Suprapubic skin (tissue), 4 donors: ENCODE data around the gene ZNF587. TPM values are rescaled to one million over a fixed set of nuclear protein-coding genes. Genes with fewer than 3 reads are reported as not detected.
"Not testable (repeated sequence)": the region's sequence is repeated elsewhere in the genome, so short reads cannot be mapped to it uniquely, and the experiment has no call there.

Experiments
- DNase-seq, 2 donors: peaks; one replicate each; pipeline ENCODE4 v3.0.0-alpha.2; 2019; ENCODE audit warnings: low spot score in 2 of 2
- H3K27ac ChIP-seq: fragments of 200-600 bp; sonication (generic); one replicate; pipeline ENCODE4 v1.5.1; 2019
- H3K27me3 ChIP-seq: fragments of 200-600 bp; sonication (generic); one replicate; pipeline ENCODE4 v1.5.1; 2019
- H3K36me3 ChIP-seq: fragments of 200-600 bp; sonication (generic); one replicate; pipeline ENCODE4 v1.5.1; 2019
- H3K4me1 ChIP-seq: fragments of 200-600 bp; sonication (generic); one replicate; pipeline ENCODE4 v1.5.1; 2019
- H3K4me3 ChIP-seq: fragments of 200-600 bp; sonication (generic); one replicate; pipeline ENCODE4 v1.5.1; 2019; ENCODE audit warnings: mild to moderate bottlenecking
- H3K9me3 ChIP-seq: fragments of 200-600 bp; sonication (generic); one replicate; pipeline ENCODE4 v1.5.1; 2019
- EP300 ChIP-seq: sonication (generic); formaldehyde crosslinking; IDR thresholded peaks from one replicate; pipeline ENCODE4 v1.6.1; 2017; ENCODE audit warnings: antibody characterized with exemption
- POLR2A ChIP-seq, 2 donors: fragments of 450-650 bp; IDR thresholded peaks; one replicate each; pipeline ENCODE4 v1.6.1; 2017; ENCODE audit warnings: antibody characterized with exemption in 2 of 2, mild to moderate bottlenecking in 2 of 2, moderate library complexity in 2 of 2
- POLR2AphosphoS5 ChIP-seq, 3 donors: sonication (generic); formaldehyde crosslinking; IDR thresholded peaks; one replicate each; pipeline ENCODE4 v1.6.1; 2017; ENCODE audit warnings: antibody characterized with exemption in 3 of 3
- WGBS: methylation state at CpG from one replicate; pipeline ENCODE4 v1.1.5; 2018; 5-methylcytosine and 5-hydroxymethylcytosine counted together
- total RNA-seq, 4 donors: library from RNA; depleted of rRNA; stranded (reverse); fragments of >200 nt; gene quantifications; one replicate each; pipeline ENCODE4 v1.1.0, GENCODE V29; 2016
- TF ChIP-seq, protein P1 (sequence below), 2 donors: fragments of 200-600 bp in 1 of 2; fragments of 450-650 bp in 1 of 2; sonication (generic) in 1 of 2; IDR thresholded peaks; one replicate each; pipeline ENCODE4 v1.5.1; 2016 to 2019; ENCODE audit warnings: antibody characterized with exemption in 2 of 2, mild to moderate bottlenecking in 1 of 2, moderate library complexity in 1 of 2

The ZNF587 gene
- total RNA-seq, 4 donors from 2014 or later: 16.4 to 43.2 (median 20.0) TPM

- H3K9me3 ChIP-seq: no peaks in the 10 kb centered on the region
- TF ChIP-seq, protein P1, sequence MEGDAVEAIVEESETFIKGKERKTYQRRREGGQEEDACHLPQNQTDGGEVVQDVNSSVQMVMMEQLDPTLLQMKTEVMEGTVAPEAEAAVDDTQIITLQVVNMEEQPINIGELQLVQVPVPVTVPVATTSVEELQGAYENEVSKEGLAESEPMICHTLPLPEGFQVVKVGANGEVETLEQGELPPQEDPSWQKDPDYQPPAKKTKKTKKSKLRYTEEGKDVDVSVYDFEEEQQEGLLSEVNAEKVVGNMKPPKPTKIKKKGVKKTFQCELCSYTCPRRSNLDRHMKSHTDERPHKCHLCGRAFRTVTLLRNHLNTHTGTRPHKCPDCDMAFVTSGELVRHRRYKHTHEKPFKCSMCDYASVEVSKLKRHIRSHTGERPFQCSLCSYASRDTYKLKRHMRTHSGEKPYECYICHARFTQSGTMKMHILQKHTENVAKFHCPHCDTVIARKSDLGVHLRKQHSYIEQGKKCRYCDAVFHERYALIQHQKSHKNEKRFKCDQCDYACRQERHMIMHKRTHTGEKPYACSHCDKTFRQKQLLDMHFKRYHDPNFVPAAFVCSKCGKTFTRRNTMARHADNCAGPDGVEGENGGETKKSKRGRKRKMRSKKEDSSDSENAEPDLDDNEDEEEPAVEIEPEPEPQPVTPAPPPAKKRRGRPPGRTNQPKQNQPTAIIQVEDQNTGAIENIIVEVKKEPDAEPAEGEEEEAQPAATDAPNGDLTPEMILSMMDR (IDR thresholded peaks at IDR 0.05): peak in 1 of 2 donors; percentile 23
- peak in 1 of 3 donors; percentile 46 for TF ChIP-seq POLR2AphosphoS5 (IDR thresholded peaks at IDR 0.05)
- TF ChIP-seq EP300: no peak
- peak within 1 kb of the TSS; percentile 52 for H3K4me3 ChIP-seq
- H3K27me3 ChIP-seq: no peaks in the 10 kb centered on the region
- peaks cover 8% of the 10 kb centered on the region for H3K36me3 ChIP-seq
- H3K4me1 ChIP-seq: peaks cover 6% of the 10 kb centered on the region
- 0% methylated on average over 10 of the region's 43 CpGs for WGBS
- peak; percentile 84 to 85 for DNase-seq
- peak within 1 kb of the TSS; percentile 77 for H3K27ac ChIP-seq
These were observed 39.0 kb downstream of the ZNF587 start, which contains the start of gene ZNF814 for GRCh38 chr19:57888560-57889231. Gene ZNF814 (minus strand): TSS chr19:57889037. CDS start chr19:57888802, 235 bp downstream.

DNA sequence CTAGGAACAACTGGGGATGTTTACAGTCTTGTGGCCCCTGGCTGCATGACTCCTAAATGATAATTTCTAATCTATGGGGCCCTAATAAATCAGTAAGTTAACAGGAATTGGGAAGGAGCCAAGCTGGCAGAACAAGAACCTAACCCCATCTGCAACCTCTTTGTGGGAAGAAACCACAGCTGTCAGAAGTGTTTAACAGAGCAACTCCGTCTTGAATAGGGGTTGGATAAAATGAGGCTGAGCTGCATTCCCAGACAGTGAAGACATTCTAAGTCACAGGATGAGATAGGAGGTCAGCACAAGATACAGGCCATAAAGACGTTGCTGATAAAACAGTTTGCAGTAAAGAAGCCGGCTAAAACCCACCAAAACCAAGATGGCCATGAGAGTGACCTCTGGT lies 41.0 kb downstream of the ZNF587 start:
- not testable (repeated sequence) for H3K4me3 ChIP-seq, H3K27ac ChIP-seq, H3K4me1 ChIP-seq, H3K36me3 ChIP-seq, H3K9me3 ChIP-seq, DNase-seq, H3K27me3 ChIP-seq
- WGBS: 47% methylated on average over 3 of the region's 3 CpGs

- H3K27ac ChIP-seq: no peak overlapping the region
- TF ChIP-seq POLR2AphosphoS5 (IDR thresholded peaks at IDR 0.05): no peak
- no peak for TF ChIP-seq EP300
- TF ChIP-seq POLR2A (IDR thresholded peaks at IDR 0.05): no peak
- TF ChIP-seq, protein P1 (IDR thresholded peaks at IDR 0.05): no peak
- no peaks in the 10 kb centered on the region for H3K4me1 ChIP-seq
- 62% methylated on average over 5 of the region's 5 CpGs for WGBS
- peaks cover 4% of the 10 kb centered on the region for H3K36me3 ChIP-seq
- no peaks in the 10 kb centered on the region for H3K27me3 ChIP-seq
- H3K9me3 ChIP-seq: no peaks in the 10 kb centered on the region
- H3K4me3 ChIP-seq: no peak overlapping the region
- no peak for DNase-seq
These were observed 50.7 kb downstream of the ZNF587 start for GRCh38 chr19:57900311-57900710.

DNA sequence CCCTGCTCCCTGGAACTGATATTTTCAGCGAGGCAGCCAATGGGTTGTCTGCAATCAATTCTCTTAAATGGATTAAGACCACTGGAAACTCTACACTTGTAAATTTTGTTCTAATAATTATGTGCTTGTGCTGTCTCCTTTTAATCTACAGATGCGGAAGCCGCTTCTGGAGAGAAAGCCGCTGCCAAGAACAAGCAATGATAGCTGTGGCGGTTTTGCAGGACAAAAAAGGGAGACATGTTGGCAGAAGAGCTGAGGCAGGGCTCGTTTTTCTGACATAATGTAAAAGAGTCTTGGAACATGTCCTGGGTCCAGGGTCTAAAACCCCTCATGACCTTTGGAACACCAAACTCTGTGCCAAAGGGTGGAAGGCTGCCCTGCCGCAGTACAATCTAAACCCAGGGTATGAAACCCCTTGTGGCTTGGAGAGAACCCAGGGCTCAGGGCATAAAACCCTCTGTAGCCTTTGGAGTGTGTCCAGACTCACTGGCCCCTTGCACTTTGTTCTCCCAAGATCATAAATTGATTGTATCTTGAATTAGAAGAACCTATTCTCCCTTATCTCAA lies 54.0 kb downstream of the ZNF587 start:
- H3K9me3 ChIP-seq: peaks cover 4% of the 10 kb centered on the region

DNA sequence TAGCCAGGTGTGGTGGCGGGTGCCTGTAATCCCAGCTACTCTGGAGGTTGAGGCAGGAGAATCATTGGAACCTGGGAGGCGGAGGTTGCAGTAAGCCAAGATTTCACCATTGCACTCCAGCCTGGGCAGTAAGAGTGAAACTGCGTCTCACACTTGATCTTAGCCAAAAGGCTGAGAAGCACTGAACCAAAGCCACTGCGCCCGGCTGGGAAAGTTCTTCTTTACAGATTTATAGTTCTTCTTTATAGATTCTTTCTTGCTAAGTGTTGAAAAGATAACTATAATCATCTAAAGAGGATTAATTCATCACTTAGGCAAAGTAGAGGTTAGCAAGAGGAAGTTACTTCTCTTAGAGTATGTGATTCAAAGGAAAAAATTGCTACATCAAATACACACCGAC lies 55.6 kb downstream of the ZNF587 start:
- Histone ChIP-seq H3K4me1 (no peaks in the 10 kb centered on the region), H3K27me3 (no peaks in the 10 kb centered on the region), H3K36me3 (peaks cover 30% of the 10 kb centered on the region), H3K4me3 (no peak overlapping the region), H3K9me3 (peaks cover 7% of the 10 kb centered on the region), H3K27ac (no peak overlapping the region)
- TF ChIP-seq, protein P1 (IDR thresholded peaks at IDR 0.05): no peak
- TF ChIP-seq POLR2A (IDR thresholded peaks at IDR 0.05) (no peak), EP300 (no peak), POLR2AphosphoS5 (IDR thresholded peaks at IDR 0.05) (no peak)
- 96% methylated on average over 6 of the region's 6 CpGs for WGBS
- DNase-seq: no peak

More for the DNA sequence above, 54.0 kb downstream of the ZNF587 start:
- DNase-seq: no peak
- peaks cover 20% of the 10 kb centered on the region for H3K36me3 ChIP-seq
- TF ChIP-seq POLR2A (IDR thresholded peaks at IDR 0.05) (no peak), POLR2AphosphoS5 (IDR thresholded peaks at IDR 0.05) (no peak), EP300 (no peak)
- TF ChIP-seq, protein P1 (IDR thresholded peaks at IDR 0.05): no peak
- H3K27ac ChIP-seq: no peak overlapping the region
- no peak overlapping the region for H3K4me3 ChIP-seq
- no peaks in the 10 kb centered on the region for H3K4me1 ChIP-seq
- no peaks in the 10 kb centered on the region for H3K27me3 ChIP-seq
- WGBS: 78% methylated on average over 7 of the region's 7 CpGs
